RCC 7860 (cell line): ENCODE measurements around the gene EXOC7.

ENCODE experiments used
- DNase-seq: peaks from one replicate; pipeline ENCODE4 v3.0.0-alpha.2; 2015; ENCODE audit warnings: low spot score
- FAIRE-seq: peaks from 2 replicates; lab custom pipeline; 2012; peaks lifted over from hg19 to GRCh38; lab: Jason Lieb, UNC

EXOC7 gene

GRCh38 chr17:76122431-76123190 lies 19.0 kb upstream of the EXOC7 start:
- DNase-seq (no peak), FAIRE-seq (no peak)

GRCh38 chr17:76121932-76122430 lies 18.4 kb upstream of the EXOC7 start:
- DNase-seq (no peak), FAIRE-seq (no peak)

- FAIRE-seq = no peak
- DNase-seq = no peak
These were observed 17.0 kb upstream of the EXOC7 start for GRCh38 chr17:76120658-76121008.

GRCh38 chr17:76119409-76120371 lies 16.1 kb upstream of the EXOC7 start:
- DNase-seq (no peak), FAIRE-seq (no peak)

GRCh38 chr17:76115138-76115754 lies 11.7 kb upstream of the EXOC7 start:
- FAIRE-seq (no peak), DNase-seq (no peak)

- no peak for DNase-seq
These were observed 8.4 kb upstream of the EXOC7 start for GRCh38 chr17:76111956-76112355.

GRCh38 chr17:76107509-76107908 lies 3.9 kb upstream of the EXOC7 start:
- DNase-seq (no peak), FAIRE-seq (no peak)

More at GRCh38 chr17:76111956-76112355, 8.4 kb upstream of the EXOC7 start:
- no peak for FAIRE-seq

- FAIRE-seq (no peak), DNase-seq (no peak)
These were observed 3.1 kb upstream of the EXOC7 start for GRCh38 chr17:76106703-76107102.

- FAIRE-seq (no peak), DNase-seq (no peak)
These were observed 1.3 kb upstream of the EXOC7 start for GRCh38 chr17:76104896-76105231.

GRCh38 chr17:76104140-76104895 lies 731 bp upstream of the EXOC7 start:
- DNase-seq (no peak), FAIRE-seq (no peak)

GRCh38 chr17:76102944-76103273 lies 678 bp downstream of the EXOC7 start:
- FAIRE-seq (no peak), DNase-seq (no peak)

GRCh38 chr17:76097716-76098295 lies 5.8 kb downstream of the EXOC7 start:
- no peak for DNase-seq

GRCh38 chr17:76095943-76096342 lies 7.6 kb downstream of the EXOC7 start:
- FAIRE-seq (no peak), DNase-seq (no peak)

More at GRCh38 chr17:76097716-76098295, 5.8 kb downstream of the EXOC7 start:
- no peak for FAIRE-seq

- FAIRE-seq (no peak), DNase-seq (no peak)
These were observed 9.5 kb downstream of the EXOC7 start for GRCh38 chr17:76094046-76094445.

GRCh38 chr17:76092526-76093413 lies 10.8 kb downstream of the EXOC7 start:
- FAIRE-seq (no peak), DNase-seq (no peak)

GRCh38 chr17:76091526-76092286 lies 11.9 kb downstream of the EXOC7 start:
- FAIRE-seq = no peak
- DNase-seq = no peak

- FAIRE-seq (no peak), DNase-seq (no peak)
These were observed 13.0 kb downstream of the EXOC7 start for GRCh38 chr17:76090517-76091129.
